HG03558 (cell line): ENCODE data around the gene EGFL7.

Experiments
- ATAC-seq: cut with Tn5 transposase; IDR thresholded peaks from one replicate; pipeline ENCODE4 v1.9.1; 2021; ENCODE audit warnings: moderate number of reproducible peaks; ENCODE audit not compliant: unreplicated experiment; ENCODE audit errors: extremely low read depth

EGFL7 gene

GRCh38 chr9:136712690-136713544 lies 50.2 kb downstream of the EGFL7 start:
- ATAC-seq: no peak

GRCh38 chr9:136713550-136713949 lies 50.8 kb downstream of the EGFL7 start:
- no peak for ATAC-seq

GRCh38 chr9:136714096-136714892 lies 51.6 kb downstream of the EGFL7 start:
- no peak for ATAC-seq

GRCh38 chr9:136714893-136715274 lies 52.2 kb downstream of the EGFL7 start:
- no peak for ATAC-seq

GRCh38 chr9:136717399-136717798 lies 54.7 kb downstream of the EGFL7 start:
- ATAC-seq: no peak

DNA sequence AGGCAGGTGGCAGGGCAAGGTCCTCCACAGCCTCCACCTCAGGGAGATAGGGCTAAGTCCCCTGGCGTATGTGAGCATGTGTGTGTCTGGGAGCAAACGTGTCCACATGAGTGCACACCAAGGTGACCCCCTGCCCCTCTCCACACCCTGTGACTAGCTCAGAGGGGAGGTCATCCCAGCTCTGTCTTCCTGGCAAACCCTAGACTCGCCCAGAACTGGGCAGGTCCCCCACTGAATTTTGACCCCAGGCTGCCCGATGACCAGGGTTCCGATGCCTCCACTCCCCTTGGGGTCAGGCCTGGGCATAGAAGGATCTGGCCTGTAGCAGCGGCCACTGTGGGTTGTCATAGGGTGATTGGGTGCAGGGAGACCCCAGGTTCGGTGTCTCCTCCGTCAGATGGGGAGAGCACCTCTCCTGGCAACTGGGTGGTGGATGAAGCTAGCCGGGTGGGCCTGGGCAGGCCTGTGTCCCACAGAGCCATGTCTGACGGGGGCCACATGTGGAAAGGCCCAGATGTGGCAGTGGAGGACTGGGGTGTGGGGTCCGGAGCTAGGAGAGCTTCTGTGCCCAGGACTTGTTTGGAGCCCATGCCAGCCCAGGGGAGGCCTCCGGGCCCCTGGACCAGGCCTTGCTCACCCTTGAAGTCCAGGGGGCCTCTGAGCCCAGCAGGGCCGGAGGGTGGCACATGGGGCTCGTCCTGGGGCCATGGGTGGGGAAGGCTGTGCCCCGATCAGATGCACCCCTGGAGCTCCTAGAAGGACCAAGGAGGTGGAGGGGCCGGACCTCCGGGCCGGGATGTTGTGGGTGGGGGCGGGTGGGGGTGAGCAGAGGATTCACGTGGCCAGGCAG lies 55.9 kb downstream of the EGFL7 start:
- no peak for ATAC-seq

- no peak for ATAC-seq
Observed at GRCh38 chr9:136719195-136719880, 56.6 kb downstream of the EGFL7 start.

GRCh38 chr9:136720251-136720897 lies 57.7 kb downstream of the EGFL7 start:
- ATAC-seq: no peak

DNA sequence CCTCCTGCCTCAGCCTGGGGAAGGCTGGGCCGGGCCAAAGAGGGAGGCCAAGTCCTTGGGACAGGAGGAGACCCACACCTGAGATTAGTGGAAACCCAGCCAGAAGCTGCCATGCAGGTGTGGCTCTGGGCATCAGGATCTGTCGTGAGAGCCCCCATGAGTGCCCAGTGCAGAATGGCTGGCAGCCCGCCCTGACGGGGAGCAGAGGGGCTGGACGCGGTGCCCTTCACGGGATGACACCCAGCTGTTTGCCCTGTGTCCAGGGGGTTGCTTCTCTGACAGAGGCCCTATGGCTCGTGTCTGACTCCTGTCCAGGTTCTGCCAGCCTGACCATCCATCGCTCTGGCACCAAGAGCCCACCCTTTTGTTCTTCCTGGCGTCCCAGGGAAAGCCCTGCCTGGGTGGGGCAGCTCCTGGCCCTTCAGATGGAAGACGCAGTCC lies 58.2 kb downstream of the EGFL7 start:
- no peak for ATAC-seq

GRCh38 chr9:136721339-136722092 lies 58.8 kb downstream of the EGFL7 start:
- ATAC-seq: no peak
